Pancreas (tissue), 10 donors: ENCODE data around the gene HMMR. TPM values are rescaled to one million over a fixed set of nuclear protein-coding genes. Genes with fewer than 3 reads are reported as not detected.

Source experiments
- ATAC-seq, 4 donors: fragments of 200-7000 bp; cut with Tn5 transposase; one replicate each; pipeline versions ENCODE4 v1.8.0 to v1.9.1; 2020; ENCODE audit warnings: mild to moderate bottlenecking in 4 of 4, moderate library complexity in 4 of 4
- DNase-seq, 6 donors: peaks; one replicate each; pipeline ENCODE4 v3.0.0-alpha.2; 2020
- FAIRE-seq: peaks from 2 replicates; lab custom pipeline; 2012; peaks lifted over from hg19 to GRCh38; lab: Jason Lieb, UNC
- H3K27ac ChIP-seq, 4 donors: fragments of 200-600 bp; sonication (generic); 1 replicate in 3 of 4; 2 replicates in 1 of 4; pipeline versions ENCODE4 v1.5.0 to v1.8.0; 2020
- H3K27me3 ChIP-seq, 4 donors: fragments of 200-600 bp; one replicate each; pipeline ENCODE4 v1.8.0; 2021
- H3K36me3 ChIP-seq, 3 donors: fragments of 200-600 bp; sonication (generic) in 1 of 3; one replicate each; pipeline versions ENCODE4 v1.5.0 to v1.8.0; 2020 to 2021
- H3K4me1 ChIP-seq, 3 donors: fragments of 200-600 bp; one replicate each; pipeline ENCODE4 v1.8.0; 2021
- H3K4me3 ChIP-seq, 4 donors: fragments of 200-600 bp; sonication (generic) in 2 of 4; one replicate each; pipeline versions ENCODE4 v1.5.0 to v1.8.0; 2020 to 2021
- H3K9me3 ChIP-seq, 4 donors: fragments of 200-600 bp; one replicate each; pipeline ENCODE4 v1.8.0; 2021
- CTCF ChIP-seq, 4 donors: fragments of 200-600 bp; sonication (generic) in 3 of 4; IDR thresholded peaks; one replicate each; pipeline versions ENCODE4 v1.5.0 to v1.8.0; 2021; ENCODE audit warnings: antibody characterized with exemption in 4 of 4
- WGBS, 2 donors: extraction: QIAGEN DNeasy Blood & Tissue Kit; methylation state at CpG; one replicate each; pipeline ENCODE4 v1.1.7; 2013; 5-methylcytosine and 5-hydroxymethylcytosine counted together
- intact Hi-C, 3 donors: fragments of 100-400 bp; cut with DNase I; formaldehyde crosslinking; loops; one replicate each; pipeline versions ENCODE4 v1.11.1 to v1.14.2; 2022
- polyA plus RNA-seq, 2 donors: library from polyadenylated mRNA; stranded (reverse); fragments of 200-250 nt; gene quantifications; one replicate each; pipeline ENCODE4 v1.2.3, GENCODE V29; 2013
- total RNA-seq, 6 donors: library from RNA; stranded (reverse); fragmentation: NEBNext Ultra II Directional in 4 of 6; extraction: Animal tissue kit (Norgen Biotek cat#: 25700) in 4 of 6; gene quantifications; one replicate each; pipeline versions ENCODE4 v1.2.1 to v1.2.4, GENCODE V29; 2021 to 2023
- donor health status: healthy with polysubstance abuse.
- donor health status: DM: no; HTN: no; CAD: no; lungs with moderate emphysema.
- donor health status: DM: no; HTN: no; CAD: no.
- donor health status: control.
- donor health status: control.
- donor health status: Bipolar disorder and iron deficiency.
- donor health status: DM: yes; HTN: yes; CAD: no.
- donor health status: DM: no; HTN: no; CAD: no.
- donor health status: DM: no; HTN: no; CAD: no.
- donor health status: DM: yes; HTN: yes; CAD: no.

The HMMR gene
- total and polyA plus RNA-seq, 8 donors: 0.07 to 0.84 (median 0.26) TPM; not detected in 1

GRCh38 chr5:163506095-163506457 lies 45.6 kb downstream of the HMMR start:
- 0% methylated on average over 9 of the region's 9 CpGs for WGBS, 2 donors
- intact Hi-C loops: no loop called here
- no peak for ATAC-seq
- no peaks in the 10 kb centered on the region for H3K9me3 ChIP-seq
- no peaks in the 10 kb centered on the region for H3K27me3 ChIP-seq
- FAIRE-seq: no peak
- DNase-seq: no peak
- no peaks in the 10 kb centered on the region for H3K36me3 ChIP-seq
- peak overlapping the region; percentile 59 to 73 (median 63) for H3K4me3 ChIP-seq
- peak overlapping the region; percentile 93 to 98 (median 96) for H3K27ac ChIP-seq
- peaks cover 15 to 31% (median 29%) of the 10 kb centered on the region in 3 donors for H3K4me1 ChIP-seq
- no peak for TF ChIP-seq CTCF (IDR thresholded peaks at IDR 0.05)

- peaks cover 15 to 31% (median 30%) of the 10 kb centered on the region in 3 donors for H3K4me1 ChIP-seq
- FAIRE-seq (no peak), DNase-seq (no peak), ATAC-seq (no peak)
- H3K36me3 ChIP-seq: no peaks in the 10 kb centered on the region
- no peak for TF ChIP-seq CTCF (IDR thresholded peaks at IDR 0.05)
- H3K4me3 ChIP-seq: peak overlapping the region in 3 of 4 donors; percentile 59 to 73 (median 64)
- no peaks in the 10 kb centered on the region for H3K9me3 ChIP-seq
- WGBS, 2 donors: 1 to 2% methylated on average over 8 of the region's 8 CpGs
- H3K27me3 ChIP-seq: no peaks in the 10 kb centered on the region
- intact Hi-C loops: no loop called here
- peak overlapping the region in 2 of 4 donors; percentile 95 to 98 for H3K27ac ChIP-seq
Measured at GRCh38 chr5:163506726-163507125, 46.3 kb downstream of the HMMR start.

GRCh38 chr5:163508753-163509152 lies 48.3 kb downstream of the HMMR start:
- WGBS, 2 donors: 39 to 40% methylated on average over 5 of the region's 5 CpGs
- Histone ChIP-seq H3K9me3 (no peaks in the 10 kb centered on the region), H3K27ac (peak overlapping the region in 3 of 4 donors; percentile 40 to 65 (median 64)), H3K27me3 (no peaks in the 10 kb centered on the region), H3K4me1 (peaks cover 15 to 35% (median 30%) of the 10 kb centered on the region in 3 donors), H3K36me3 (peaks cover 0 to 11% (median under 1%) of the 10 kb centered on the region in 3 donors), H3K4me3 (no peak overlapping the region)
- no peak for TF ChIP-seq CTCF (IDR thresholded peaks at IDR 0.05)
- no peak for FAIRE-seq
- no peak for DNase-seq
- no peak for ATAC-seq
- intact Hi-C loops: no loop called here

GRCh38 chr5:163509291-163509951 lies 49.0 kb downstream of the HMMR start:
- Histone ChIP-seq H3K4me1 (peaks cover 15 to 35% (median 30%) of the 10 kb centered on the region in 3 donors), H3K4me3 (peak overlapping the region in 2 of 4 donors; percentile 15 to 24), H3K27ac (peak overlapping the region in 3 of 4 donors; percentile 40 to 65 (median 64)), H3K27me3 (no peaks in the 10 kb centered on the region), H3K36me3 (peaks cover 0 to 17% (median 7%) of the 10 kb centered on the region in 3 donors), H3K9me3 (no peaks in the 10 kb centered on the region)
- WGBS, 2 donors: 4% methylated on average over 7 of the region's 7 CpGs
- intact Hi-C loops: no loop called here
- no peak for DNase-seq
- no peak for FAIRE-seq
- no peak for TF ChIP-seq CTCF (IDR thresholded peaks at IDR 0.05)
- ATAC-seq: no peak

- FAIRE-seq (no peak), DNase-seq (no peak), ATAC-seq (no peak)
- intact Hi-C loops: no loop called here
- TF ChIP-seq CTCF (IDR thresholded peaks at IDR 0.05): no peak
- Histone ChIP-seq H3K27me3 (no peaks in the 10 kb centered on the region), H3K27ac (no peak overlapping the region), H3K36me3 (peaks cover 0 to 40% (median 15%) of the 10 kb centered on the region in 3 donors), H3K9me3 (no peaks in the 10 kb centered on the region), H3K4me3 (no peak overlapping the region), H3K4me1 (peaks cover 15 to 26% (median 24%) of the 10 kb centered on the region in 3 donors)
- 93 to 95% methylated on average over 5 of the region's 5 CpGs for WGBS, 2 donors
Measured at GRCh38 chr5:163512526-163512925, 52.1 kb downstream of the HMMR start.
